Measurements from ENCODE around the gene YIPF3. TPM values are rescaled to one million over a fixed set of nuclear protein-coding genes. Genes with fewer than 3 reads are reported as not detected.

YIPF3 gene
- total RNA-seq, 4 donors from 2014 or later = 26.5 to 212 (median 92.7) TPM

DNA sequence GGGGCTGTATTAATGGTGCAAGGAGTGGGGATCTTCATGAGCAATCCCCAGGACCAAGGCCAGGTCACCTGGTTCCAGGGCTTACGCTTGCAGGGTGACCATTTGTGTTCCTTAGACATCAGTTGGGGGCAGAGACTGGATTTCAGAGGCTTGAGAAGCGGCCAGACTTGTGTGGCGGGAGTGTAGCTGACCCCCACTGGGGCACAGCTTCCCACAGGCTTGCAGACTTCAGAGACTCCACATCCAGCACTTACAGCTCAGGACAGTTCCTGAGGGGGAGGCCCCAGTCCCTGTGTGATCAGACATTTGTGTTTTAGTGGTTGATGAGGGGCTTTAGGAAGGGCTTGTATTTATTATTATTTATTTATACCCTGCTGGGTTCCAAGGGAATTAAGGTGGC lies 24.1 kb downstream of the YIPF3 start:
- Histone ChIP-seq H3K9me3 (no peaks in the 10 kb centered on the region), H3K27ac (peak overlapping the region in 1 of 2 donors; percentile 8), H3K4me1 (peaks cover 0 to 21% of the 10 kb centered on the region in 2 donors), H3K27me3 (no peaks in the 10 kb centered on the region), H3K36me3 (no peaks in the 10 kb centered on the region), H3K4me3 (no peak overlapping the region)
- intact Hi-C loops (cut with DNase I; ENCODE audit: low total_unique reads) = loop anchor here (10.0 kb wide), 1 partner anchor 128 kb away; the partner anchor contains the start of gene ZNF318
- DNase-seq = no peak
- TF ChIP-seq, protein P1, sequence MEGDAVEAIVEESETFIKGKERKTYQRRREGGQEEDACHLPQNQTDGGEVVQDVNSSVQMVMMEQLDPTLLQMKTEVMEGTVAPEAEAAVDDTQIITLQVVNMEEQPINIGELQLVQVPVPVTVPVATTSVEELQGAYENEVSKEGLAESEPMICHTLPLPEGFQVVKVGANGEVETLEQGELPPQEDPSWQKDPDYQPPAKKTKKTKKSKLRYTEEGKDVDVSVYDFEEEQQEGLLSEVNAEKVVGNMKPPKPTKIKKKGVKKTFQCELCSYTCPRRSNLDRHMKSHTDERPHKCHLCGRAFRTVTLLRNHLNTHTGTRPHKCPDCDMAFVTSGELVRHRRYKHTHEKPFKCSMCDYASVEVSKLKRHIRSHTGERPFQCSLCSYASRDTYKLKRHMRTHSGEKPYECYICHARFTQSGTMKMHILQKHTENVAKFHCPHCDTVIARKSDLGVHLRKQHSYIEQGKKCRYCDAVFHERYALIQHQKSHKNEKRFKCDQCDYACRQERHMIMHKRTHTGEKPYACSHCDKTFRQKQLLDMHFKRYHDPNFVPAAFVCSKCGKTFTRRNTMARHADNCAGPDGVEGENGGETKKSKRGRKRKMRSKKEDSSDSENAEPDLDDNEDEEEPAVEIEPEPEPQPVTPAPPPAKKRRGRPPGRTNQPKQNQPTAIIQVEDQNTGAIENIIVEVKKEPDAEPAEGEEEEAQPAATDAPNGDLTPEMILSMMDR (IDR thresholded peaks at IDR 0.05) = no peak
- no peak for TF ChIP-seq POLR2A (IDR thresholded peaks at IDR 0.05)

DNA sequence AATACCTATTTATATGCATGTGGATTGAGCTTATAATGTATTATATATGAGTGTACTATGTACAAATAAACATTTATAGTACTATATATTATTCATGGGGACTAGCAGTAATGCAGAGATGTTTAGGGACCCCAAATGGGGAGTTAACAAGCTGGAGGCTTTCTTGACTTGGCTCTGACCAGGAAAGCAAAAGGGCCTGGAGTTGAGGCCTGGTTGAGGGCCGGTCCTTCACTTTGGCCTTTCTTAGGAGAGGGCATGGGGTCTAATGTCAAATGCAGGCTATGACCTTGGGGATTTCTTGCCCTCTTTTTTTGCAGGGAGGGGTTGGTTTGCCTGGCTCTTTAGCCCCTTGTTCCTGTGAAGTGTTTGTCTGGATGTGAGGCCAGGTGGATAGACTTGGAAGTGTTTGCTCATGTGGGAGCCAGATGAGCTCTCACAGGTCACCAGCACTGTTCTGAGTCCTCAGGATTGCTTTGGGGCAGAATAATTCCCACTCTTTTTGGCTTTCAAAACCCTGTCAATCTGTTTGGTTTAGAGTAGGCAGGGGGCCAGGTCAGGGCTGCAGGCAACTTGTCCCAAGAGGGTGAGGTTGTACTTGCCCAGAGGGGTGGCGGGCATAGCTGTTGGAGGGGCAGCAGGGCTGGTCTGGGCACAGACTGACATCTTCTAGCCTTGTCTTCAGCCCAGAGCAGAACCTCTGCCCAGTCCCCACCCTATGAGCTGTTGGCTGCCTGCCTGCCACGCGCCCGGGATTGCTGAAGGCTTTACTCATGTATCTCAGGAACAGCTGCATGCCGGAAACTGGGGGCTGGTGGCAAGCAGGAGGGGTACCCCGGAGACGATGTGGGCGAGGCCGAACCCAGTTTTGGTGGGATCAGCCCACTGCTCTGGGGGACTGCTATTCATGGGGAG lies 24.7 kb downstream of the YIPF3 start:
- peak; percentile 72 to 76 for DNase-seq
- Histone ChIP-seq H3K4me3 (no peak overlapping the region), H3K9me3 (no peaks in the 10 kb centered on the region), H3K27ac (peak overlapping the region in 1 of 2 donors; percentile 8), H3K27me3 (no peaks in the 10 kb centered on the region), H3K4me1 (peaks cover 0 to 21% of the 10 kb centered on the region in 2 donors), H3K36me3 (no peaks in the 10 kb centered on the region)
- TF ChIP-seq, protein P1 (IDR thresholded peaks at IDR 0.05) = no peak
- no peak for TF ChIP-seq POLR2A (IDR thresholded peaks at IDR 0.05)
- intact Hi-C loops (cut with DNase I; ENCODE audit: low total_unique reads) = loop anchor here (10.0 kb wide), 1 partner anchor 127 kb away; the partner anchor contains the start of gene ZNF318

DNA sequence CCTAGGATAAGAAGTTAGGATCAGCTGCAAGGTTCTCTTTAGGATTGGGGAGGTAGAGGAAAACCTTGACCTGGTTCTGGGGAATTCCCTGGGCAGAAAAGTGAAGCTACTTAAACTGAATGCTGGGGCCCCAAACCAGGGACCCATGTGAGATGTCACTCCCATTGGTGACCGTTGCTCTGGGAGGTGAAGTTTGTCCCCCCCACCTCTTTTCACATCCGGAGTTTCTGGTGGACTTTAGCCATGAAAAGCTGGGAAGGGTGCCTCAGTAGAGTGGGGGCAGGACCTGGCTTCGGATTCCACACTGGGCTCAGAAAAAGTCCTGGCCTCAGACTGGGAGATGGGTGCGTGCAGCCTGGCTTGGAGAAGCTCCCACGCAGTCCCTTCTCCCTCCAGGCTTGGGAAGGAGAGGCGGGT lies 26.2 kb downstream of the YIPF3 start:
- intact Hi-C loops (cut with DNase I; ENCODE audit: low total_unique reads) = loop anchor here (10.0 kb wide), 1 partner anchor 126 kb away; the partner anchor contains the start of gene ZNF318
- no peaks in the 10 kb centered on the region for H3K27me3 ChIP-seq

DNA sequence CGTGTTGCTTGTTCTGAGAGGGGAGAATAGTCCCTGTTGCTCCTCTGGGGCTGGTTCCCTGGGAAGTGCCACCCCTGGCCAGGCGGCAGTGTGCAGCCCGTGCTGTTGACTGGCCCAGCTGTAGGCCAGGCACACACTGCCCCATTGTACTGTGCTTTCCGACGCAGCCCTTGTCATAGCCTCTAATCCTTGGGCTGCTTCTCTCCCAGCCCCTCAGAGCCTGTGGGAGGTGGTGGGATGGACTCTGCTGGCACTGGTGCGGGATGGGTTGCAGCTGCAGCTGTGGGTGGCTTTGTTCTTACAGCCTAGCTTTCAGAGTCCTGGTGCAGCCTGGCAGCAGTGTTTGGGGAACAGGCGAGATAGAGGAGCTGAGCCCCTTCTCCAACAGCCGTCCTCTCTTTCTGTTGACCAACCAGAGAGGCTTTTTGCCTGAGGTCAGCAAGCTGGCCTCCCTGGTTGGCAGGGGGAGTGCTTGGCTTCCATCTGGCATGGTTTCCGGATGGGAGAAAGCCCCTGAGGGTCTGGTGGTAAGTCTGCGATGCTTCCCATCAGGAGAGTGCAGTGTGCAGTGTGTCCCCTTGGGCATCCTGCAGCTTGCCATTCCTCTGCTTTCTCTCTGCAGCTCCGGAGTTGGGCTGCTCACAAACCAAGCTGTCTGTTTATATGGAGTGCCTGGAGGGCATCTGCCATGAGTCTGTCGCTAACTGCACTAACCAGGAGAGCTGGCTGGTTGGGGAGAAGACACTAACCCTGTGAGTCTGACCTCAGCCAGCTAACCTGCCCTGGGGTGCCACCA lies 27.3 kb downstream of the YIPF3 start:
- intact Hi-C loops (cut with DNase I; ENCODE audit: low total_unique reads) = loop anchor here (10.0 kb wide), 1 partner anchor 125 kb away; the partner anchor contains the start of gene ZNF318
- H3K27ac ChIP-seq = no peak overlapping the region

More for the DNA sequence above, 26.2 kb downstream of the YIPF3 start:
- Histone ChIP-seq H3K4me1 (peaks cover 0 to 21% of the 10 kb centered on the region in 2 donors), H3K9me3 (no peaks in the 10 kb centered on the region), H3K27ac (no peak overlapping the region), H3K4me3 (no peak overlapping the region), H3K36me3 (no peaks in the 10 kb centered on the region)
- DNase-seq = no peak
- no peak for TF ChIP-seq POLR2A (IDR thresholded peaks at IDR 0.05)
- TF ChIP-seq, protein P1 (IDR thresholded peaks at IDR 0.05) = no peak

More for the DNA sequence above, 27.3 kb downstream of the YIPF3 start:
- TF ChIP-seq POLR2A (IDR thresholded peaks at IDR 0.05) = no peak
- TF ChIP-seq, protein P1 (IDR thresholded peaks at IDR 0.05) = no peak
- Histone ChIP-seq H3K36me3 (no peaks in the 10 kb centered on the region), H3K27me3 (no peaks in the 10 kb centered on the region), H3K9me3 (no peaks in the 10 kb centered on the region), H3K4me1 (peaks cover 0 to 13% of the 10 kb centered on the region in 2 donors), H3K4me3 (no peak overlapping the region)
- no peak for DNase-seq
